HG03139 (cell line): ENCODE measurements around the gene CTDSPL2.
"Not testable (repeated sequence)": the region's sequence is repeated elsewhere in the genome, so short reads cannot be mapped to it uniquely, and the experiment has no call there.

Experiments
- ATAC-seq: cut with Tn5 transposase; IDR thresholded peaks from one replicate; pipeline ENCODE4 v1.9.1; 2021; ENCODE audit not compliant: unreplicated experiment

Gene CTDSPL2

GRCh38 chr15:44537735-44538240, 110.4 kb downstream of the CTDSPL2 start:
- no peak for ATAC-seq

- ATAC-seq, result no peak
Measured at GRCh38 chr15:44541282-44541958, 114.0 kb downstream of the CTDSPL2 start.

GRCh38 chr15:44542596-44542995, 115.2 kb downstream of the CTDSPL2 start:
- no peak for ATAC-seq

DNA sequence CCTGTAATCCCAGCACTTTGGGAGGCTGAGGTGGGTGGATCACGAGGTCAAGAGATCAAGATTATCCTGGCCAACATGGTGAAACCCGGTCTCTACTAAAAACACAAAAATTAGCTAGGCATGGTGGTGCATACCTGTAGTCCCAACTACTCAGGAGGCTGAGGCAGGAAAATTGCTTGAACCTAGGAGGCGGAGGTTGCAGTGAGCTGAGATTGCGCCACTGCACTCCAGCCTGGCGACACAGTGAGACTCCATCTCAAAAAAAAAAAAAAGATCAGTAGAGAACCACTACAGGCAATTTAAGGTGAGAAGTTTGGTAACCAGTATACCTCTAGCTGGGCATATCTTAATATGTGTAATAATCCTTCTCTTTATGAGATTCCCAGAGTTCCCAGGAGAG, 117.3 kb downstream of the CTDSPL2 start:
- ATAC-seq, result not testable (repeated sequence)

DNA sequence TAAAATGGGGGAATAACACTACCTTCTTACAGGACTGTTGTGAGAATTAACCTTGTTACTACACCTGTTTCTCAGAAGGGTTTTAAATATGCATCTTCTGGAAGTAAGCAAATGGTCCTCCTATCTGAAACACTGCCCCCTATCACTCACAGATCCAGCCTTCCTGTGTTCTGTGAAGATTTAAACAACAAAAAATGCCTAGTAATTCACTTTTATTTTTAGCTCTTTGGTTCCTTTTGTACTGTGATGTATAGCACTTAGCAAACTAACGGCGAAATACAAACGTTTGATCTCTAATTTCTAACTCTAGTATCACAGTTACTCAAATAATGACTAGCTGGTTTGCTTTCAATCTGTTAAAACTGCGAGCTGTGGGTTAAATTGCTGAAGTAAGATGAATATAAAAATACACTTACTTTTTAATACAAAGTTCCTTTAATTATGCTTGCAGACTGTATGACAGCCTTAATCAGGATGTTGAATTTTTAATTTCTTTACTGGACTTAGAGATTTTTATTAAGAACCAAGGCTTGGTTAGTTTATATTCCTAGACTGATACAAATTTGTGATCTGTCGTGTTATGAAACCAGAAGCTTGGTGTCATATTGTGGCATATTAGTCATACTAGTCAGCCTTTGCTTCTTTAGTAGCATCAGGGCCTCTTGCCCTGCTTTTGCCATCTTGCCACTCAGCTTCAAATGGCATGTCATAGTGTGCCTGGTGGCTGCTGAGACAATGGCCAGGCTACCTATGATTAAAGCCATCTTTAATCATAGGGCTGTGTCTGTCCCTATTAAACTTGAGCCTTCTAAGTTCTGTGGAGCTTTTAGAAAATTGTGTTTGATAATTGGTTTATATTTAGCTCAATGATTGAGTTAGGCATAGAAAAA, 118.7 kb downstream of the CTDSPL2 start:
- no peak for ATAC-seq

DNA sequence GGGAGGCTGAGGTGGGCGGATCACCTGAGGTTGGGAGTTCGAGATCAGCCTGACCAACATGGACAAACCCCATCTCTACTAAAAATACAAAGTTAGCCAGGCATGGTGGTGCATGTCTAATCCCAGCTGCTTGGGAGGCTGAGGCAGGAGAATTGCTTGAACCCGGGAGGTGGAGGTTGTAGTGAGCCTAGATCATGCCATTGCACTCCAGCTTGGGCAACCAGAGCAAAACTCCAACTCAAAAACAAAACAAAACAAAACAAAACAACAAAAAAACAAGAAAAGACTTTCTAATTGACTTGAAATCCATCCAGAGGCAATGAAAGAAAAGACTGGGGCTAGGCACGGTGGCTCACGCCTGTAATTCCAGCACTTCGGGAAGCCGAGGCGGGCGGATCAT, 121.7 kb downstream of the CTDSPL2 start:
- not testable (repeated sequence) for ATAC-seq

GRCh38 chr15:44550256-44550655, 122.8 kb downstream of the CTDSPL2 start:
- no peak for ATAC-seq

GRCh38 chr15:44550734-44551133, 123.3 kb downstream of the CTDSPL2 start:
- no peak for ATAC-seq

GRCh38 chr15:44554934-44555723, 127.7 kb downstream of the CTDSPL2 start:
- ATAC-seq, result no peak

DNA sequence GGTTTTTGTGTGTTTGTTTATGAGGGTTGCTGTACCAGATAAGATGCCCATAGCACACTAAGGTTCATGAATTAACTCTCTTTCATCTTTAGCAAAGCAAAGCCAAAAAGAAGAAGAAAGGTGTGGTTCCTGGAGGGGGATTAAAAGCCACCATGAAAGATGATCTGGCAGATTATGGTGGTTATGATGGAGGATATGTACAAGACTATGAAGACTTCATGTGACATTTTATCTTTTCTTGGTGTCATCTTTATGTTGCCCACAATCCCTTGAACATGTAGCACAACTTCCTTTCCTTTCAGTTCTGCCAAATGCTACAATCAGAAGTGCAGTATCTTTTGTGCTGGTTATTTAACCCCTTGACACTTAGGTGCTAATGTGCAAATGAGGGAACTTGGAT, 133.5 kb downstream of the CTDSPL2 start:
- not testable (repeated sequence) for ATAC-seq

DNA sequence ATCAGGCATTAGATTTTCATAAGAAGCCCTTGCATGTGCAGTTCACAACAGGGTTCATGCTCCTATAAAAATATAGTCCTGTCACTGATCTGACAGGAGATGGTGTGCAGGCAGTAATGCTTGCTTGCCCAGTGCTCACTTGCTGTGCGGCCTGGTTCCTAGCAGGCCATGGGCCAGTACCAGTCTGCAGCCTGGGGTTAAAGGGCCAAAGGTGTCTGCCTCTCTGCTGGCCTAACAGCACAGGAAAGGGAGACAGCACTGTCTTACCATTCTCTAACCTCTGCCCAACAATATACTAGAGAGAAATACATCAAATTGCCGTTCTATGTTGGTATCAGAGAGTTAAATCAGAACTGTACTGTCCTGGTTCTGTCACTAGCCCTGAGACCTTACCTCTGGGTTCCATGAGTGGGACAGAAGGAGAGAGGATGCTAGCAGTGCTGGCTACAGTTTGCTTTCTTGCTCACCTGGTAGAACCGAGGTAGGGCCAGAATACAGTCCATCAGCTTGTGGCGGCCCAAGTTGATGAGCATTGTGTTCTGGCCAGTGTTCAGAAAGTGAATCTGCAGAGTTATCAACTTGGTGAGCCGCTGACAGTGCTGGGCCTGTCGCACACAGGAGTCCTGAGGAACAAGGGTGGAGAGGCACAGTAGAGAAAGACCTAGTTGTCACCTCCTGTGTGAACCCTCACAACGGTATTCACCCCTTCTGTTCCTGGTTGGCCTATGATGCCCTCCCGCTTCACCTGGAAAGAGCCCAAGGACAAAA, 138.1 kb downstream of the CTDSPL2 start:
- no peak for ATAC-seq

- ATAC-seq, result no peak
Measured at GRCh38 chr15:44566155-44566540, 138.7 kb downstream of the CTDSPL2 start.

DNA sequence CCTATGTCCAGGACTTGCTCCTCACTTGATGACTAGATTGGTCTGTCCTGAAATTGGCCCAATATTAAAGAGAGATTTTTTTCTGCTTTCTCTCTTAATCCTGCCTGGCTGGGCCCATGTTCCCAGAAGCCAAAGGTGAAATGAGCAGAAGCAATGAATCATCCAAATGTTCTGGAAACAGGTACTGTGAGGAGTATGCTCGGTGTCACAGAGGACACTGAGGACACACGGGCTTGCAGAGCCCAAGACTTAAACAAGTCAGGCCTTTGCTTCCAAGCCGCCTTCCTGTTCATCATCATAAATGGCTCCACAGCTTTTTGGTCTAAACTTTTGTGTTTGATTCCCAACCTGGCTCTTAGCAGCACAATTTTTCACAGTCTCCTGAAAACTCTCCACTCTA, 140.9 kb downstream of the CTDSPL2 start:
- ATAC-seq, result no peak

DNA sequence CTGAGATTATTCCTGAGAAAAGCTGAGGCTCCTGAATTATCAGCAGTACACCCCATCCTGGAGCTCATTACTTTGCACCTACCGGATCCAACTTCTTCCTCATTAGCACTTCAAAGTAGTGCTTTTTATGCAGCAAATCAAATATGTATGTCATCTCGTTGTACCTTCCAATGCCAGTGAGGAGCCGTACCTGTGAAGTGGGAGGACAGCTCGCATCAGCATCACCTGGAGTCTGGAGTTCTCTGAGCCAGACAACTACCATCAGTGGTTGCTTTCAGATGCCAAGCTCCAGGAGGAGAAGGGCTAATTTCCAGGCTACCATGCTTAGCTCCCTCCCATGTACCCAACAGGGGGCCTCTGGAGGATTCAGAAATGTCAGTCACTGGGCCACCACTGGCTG, 141.9 kb downstream of the CTDSPL2 start:
- no peak for ATAC-seq

- ATAC-seq, result no peak
Measured at GRCh38 chr15:44570361-44570760, 142.9 kb downstream of the CTDSPL2 start.

- ATAC-seq, result no peak
Measured at GRCh38 chr15:44573386-44573785, 146.0 kb downstream of the CTDSPL2 start.

- ATAC-seq, result no peak
Measured at GRCh38 chr15:44574734-44575133, 147.3 kb downstream of the CTDSPL2 start.
